H54 (cell line): ENCODE data around the gene CPA5.

ENCODE experiments used
- DNase-seq: peaks from one replicate; pipeline ENCODE4 v3.0.0; 2011; ENCODE audit warnings: low spot score, mixed read lengths; ENCODE audit not compliant: insufficient read length
- FAIRE-seq: peaks from 3 replicates; lab custom pipeline; 2011; peaks lifted over from hg19 to GRCh38; lab: Jason Lieb, UNC
- POLR2A ChIP-seq: IDR thresholded peaks from 2 replicates; pipeline ENCODE4 v1.6.1; 2011; ENCODE audit warnings: low read depth, mild to moderate bottlenecking, low read length

The CPA5 gene

DNA sequence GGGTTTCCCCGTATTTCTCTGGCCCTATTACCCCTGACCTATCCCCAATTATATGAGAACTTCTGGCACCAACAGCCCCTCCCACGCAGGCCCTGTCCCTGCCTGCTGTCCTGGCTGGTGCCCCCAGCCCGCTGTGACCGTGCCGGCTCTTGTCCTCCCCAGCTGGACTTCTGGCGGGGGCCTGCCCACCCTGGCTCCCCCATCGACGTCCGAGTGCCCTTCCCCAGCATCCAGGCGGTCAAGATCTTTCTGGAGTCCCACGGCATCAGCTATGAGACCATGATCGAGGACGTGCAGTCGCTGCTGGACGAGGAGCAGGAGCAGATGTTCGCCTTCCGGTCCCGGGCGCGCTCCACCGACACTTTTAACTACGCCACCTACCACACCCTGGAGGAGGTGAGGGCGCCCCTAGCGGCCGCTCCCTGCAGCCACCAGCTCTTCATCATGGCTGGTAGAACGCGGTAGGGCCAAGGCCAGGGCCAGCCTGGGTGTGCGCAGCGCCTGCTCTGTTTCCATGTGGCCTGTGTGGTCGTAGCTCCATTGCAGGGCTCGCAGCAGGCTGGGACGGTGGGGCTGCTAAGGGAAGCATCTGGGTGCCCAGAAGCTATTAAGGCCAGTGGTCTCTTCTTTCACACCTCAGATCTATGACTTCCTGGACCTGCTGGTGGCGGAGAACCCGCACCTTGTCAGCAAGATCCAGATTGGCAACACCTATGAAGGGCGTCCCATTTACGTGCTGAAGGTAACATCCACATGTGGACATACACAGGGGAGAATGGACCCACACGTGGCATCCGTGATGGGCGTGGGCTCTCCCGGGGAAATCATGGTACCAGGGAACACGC, 37.1 kb downstream of the CPA5 start:
- FAIRE-seq (no peak), DNase-seq (no peak)
- TF ChIP-seq POLR2A, result no peak

DNA sequence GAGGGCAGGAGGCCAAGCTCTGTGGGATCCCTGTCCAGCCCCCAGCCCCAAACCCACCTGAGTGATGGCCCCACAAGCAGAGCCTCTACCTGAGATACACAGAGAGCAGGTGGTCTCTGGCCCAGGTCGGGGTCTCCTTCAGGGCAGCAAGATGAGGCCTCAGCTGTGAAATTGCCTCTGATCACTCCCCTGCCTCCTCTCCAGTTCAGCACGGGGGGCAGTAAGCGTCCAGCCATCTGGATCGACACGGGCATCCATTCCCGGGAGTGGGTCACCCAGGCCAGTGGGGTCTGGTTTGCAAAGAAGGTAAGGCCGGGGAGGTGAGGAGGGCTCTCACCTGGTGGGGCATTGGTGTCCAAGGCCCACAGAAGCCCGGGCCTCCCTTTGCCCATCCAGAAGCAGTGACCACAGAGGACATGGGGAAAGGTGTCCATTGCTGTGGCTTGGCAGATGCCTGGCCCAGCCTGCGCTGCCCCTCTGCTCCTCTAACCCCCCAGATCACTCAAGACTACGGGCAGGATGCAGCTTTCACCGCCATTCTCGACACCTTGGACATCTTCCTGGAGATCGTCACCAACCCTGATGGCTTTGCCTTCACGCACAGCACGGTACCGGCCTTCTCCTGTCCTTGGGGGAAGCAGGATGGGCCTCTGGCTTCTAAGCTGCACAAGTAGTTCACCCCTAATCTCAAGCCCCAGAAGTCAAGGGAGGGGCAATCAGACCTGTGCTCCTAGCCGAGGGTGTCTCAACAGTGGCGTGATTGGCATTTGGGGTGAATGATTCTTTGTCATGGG, 38.8 kb downstream of the CPA5 start:
- TF ChIP-seq POLR2A, result no peak

DNA sequence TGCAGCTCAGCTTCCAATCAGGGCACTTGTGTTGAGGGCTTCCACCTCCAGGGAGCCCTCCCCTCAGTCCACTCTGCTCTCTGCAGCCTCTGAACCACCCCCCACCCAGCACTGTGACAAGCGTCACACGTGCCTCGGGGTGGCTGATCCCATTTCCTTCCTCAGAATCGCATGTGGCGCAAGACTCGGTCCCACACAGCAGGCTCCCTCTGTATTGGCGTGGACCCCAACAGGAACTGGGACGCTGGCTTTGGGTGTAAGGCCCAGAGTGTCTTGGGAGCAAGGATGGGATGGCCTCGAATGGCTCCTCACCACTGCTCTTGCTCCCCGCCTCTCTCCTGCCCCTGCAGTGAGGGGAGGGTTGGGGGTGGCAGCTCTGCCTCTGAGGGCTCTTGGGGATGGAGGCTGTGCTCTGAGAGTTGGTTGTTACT, 39.8 kb downstream of the CPA5 start:
- TF ChIP-seq POLR2A, result no peak

More for the DNA sequence above, 38.8 kb downstream of the CPA5 start:
- FAIRE-seq (no peak), DNase-seq (no peak)

DNA sequence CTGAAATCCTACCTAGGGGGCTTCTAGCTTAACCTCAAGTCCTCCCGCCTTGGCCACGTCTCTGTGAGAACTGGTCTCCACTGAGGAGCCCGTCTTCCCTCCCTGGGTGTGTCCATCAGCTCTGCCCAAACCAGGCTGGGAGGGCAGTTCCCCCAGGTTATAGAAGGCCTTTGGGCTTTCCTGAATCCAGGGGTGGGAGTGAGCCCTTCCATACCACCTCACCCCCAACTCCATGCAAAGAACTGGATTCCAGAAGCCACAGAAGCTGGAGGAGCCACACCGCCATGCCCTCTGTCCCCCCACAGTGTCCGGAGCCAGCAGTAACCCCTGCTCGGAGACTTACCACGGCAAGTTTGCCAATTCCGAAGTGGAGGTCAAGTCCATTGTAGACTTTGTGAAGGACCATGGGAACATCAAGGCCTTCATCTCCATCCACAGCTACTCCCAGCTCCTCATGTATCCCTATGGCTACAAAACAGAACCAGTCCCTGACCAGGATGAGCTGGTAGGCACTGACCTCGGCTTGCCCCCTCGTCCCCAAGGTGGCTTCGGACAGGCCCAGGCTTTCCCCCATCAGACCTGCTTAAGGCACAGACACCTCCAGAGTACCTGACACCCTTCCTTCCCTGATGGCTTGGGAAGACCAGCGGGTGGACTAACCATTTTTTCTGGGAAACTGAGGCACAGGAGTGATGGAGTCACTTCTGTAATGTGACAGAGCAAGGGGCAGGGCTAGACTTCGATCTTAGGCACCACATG, 40.4 kb downstream of the CPA5 start:
- FAIRE-seq, result no peak
- 0 out of 2 replicates have a peak, but pooled peaks have one; percentile 6 for TF ChIP-seq POLR2A

More for the DNA sequence above, 39.8 kb downstream of the CPA5 start:
- DNase-seq (no peak), FAIRE-seq (no peak)

DNA sequence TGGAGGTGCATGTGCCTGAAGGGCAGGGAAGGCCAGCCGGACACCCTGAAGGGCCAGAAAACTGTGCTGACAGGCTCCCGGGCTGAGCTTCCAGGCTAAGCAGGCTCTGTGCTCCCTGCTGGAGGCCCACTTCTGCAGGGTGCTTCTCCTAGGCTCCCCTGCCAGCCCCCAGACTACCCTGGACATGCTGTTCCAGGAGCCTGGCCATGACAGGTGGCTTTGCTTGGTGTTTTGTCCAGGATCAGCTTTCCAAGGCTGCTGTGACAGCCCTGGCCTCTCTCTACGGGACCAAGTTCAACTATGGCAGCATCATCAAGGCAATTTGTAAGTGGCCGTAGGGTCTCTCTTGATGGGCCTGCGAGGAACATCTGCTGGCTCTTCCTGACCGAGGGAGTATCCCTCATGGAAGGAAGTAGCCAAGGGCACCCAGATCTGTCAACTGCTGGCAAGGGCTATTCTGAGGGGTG, 41.0 kb downstream of the CPA5 start:
- TF ChIP-seq POLR2A, result no peak
- DNase-seq (no peak), FAIRE-seq (no peak)

More for the DNA sequence above, 40.4 kb downstream of the CPA5 start:
- no peak for DNase-seq

DNA sequence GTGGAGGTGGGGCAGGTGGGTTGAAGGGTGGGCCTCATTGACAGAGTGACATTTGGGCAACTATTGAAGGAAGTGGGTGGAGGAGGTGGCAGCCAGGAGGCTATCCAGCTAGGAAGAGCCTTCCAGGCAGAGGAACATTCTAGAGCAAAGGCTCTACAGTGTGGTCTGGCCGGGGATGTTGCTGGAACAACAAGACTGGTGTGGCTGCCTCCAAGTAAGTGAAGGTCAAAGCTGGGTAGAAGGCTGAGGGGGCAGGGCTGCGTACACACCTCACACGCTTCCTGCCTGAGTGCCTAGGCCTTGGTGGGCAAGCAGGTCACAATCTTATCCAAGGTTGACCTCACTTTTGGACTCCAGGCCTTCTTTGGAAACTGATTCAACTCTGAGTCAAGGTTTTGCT, 42.3 kb downstream of the CPA5 start:
- TF ChIP-seq POLR2A, result no peak
- FAIRE-seq, result no peak
- DNase-seq, result no peak

DNA sequence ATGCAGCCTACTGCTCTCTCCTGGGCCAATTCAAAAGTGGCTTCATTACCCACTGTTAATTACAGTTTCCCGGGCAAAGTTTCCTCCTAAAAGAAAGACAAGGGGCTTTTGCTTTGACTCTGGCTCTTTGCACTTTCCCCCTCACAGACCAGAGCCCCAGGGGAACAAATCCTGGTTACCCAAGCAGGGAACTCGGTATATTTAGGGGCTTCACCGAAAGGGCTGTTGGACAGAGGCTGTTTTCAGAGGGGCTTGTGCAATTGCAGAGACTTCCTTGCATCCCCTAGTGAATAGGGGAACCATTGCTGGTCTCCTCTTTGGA, 42.7 kb downstream of the CPA5 start:
- no peak for TF ChIP-seq POLR2A
- DNase-seq, result no peak
- FAIRE-seq, result no peak

DNA sequence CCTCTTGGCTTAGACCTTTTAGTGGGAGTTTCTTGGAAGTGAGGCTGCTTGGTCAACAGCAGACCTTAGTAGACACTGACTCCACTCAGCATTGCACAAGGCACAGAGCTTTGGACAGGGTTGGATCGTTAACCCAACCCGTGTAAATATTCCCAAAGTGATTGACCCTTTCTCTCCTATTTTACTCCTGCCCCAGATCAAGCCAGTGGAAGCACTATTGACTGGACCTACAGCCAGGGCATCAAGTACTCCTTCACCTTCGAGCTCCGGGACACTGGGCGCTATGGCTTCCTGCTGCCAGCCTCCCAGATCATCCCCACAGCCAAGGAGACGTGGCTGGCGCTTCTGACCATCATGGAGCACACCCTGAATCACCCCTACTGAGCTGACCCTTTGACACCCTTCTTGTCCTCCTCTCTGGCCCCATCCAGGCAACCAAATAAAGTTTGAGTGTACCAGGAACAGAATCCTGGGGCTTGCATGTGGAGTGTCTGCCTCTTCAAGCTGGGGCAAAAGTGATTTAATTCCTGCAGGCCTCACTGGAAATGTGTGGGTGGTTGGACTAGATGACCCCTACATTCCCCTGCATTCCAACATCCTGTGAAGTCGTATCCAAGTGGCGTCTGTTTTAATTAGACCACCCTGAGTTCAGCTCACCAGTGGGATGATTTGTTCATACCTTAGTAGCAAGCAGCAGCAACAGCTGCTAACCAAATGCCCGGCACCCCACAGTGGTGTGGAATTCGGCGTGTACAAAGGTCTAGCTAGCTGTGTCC, 43.2 kb downstream of the CPA5 start:
- no peak for TF ChIP-seq POLR2A
- no peak for FAIRE-seq

DNA sequence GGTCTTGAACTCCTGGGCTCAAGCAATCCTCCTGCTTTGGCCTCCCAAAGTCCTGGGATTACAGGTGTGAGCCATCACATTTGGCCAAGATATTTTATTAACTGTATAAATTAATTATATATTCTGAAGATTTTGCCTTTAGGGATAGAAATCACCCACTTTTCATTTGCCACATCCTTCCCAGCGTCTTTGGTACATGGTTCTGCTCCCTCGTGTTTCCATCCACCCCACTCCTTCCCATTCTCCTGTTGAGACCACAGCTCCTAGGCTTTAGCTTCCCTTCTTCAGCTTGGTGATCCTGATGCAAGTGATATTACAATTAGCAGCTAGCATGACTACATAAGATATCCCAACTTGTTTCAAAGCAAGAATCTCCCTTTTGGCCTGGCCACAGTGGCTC, 44.1 kb downstream of the CPA5 start:
- FAIRE-seq (no peak), DNase-seq (no peak)
- no peak for TF ChIP-seq POLR2A

More for the DNA sequence above, 43.2 kb downstream of the CPA5 start:
- no peak for DNase-seq

DNA sequence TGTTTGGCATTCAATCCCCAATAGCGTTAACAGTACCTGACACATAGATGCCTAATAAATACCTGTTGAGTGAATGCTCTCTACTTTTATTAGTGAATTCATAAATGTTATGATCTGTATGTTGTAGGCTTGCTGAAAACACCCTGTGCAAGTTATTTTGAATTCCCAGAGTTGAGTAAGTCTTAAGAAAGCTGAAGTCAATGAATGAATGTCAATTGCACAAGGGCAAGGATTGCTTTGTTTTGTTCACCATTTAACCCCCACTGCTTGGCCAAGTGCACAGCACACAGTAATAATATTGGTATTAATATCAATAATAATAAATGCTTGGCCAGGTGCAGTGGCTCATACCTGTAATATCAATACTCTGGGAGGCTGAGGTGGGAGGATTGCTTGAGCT, 45.9 kb downstream of the CPA5 start:
- no peak for TF ChIP-seq POLR2A
- no peak for DNase-seq
- FAIRE-seq, result no peak

DNA sequence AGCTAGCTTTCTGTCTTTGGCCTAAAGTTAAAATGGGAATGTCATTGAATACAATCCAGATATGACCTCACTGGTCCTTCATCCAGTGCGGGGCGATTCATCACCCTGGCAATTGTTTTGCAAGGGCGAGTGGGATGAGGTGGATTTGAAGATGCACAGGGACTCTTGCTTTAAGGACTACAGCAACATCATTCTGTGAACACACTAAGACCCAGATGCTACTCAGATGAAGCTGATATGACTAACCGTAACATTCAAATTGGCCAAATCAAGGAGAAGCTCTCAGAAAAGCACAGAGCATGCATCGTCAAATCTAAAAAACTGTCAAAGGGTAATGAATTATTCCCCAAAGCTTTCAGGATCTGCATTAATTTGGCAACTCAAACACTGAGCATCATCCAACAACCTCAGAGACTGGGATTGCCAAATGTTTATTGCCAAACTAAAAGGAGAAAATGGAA, 48.5 kb downstream of the CPA5 start:
- TF ChIP-seq POLR2A, result no peak
- FAIRE-seq, result peak; percentile 15

DNA sequence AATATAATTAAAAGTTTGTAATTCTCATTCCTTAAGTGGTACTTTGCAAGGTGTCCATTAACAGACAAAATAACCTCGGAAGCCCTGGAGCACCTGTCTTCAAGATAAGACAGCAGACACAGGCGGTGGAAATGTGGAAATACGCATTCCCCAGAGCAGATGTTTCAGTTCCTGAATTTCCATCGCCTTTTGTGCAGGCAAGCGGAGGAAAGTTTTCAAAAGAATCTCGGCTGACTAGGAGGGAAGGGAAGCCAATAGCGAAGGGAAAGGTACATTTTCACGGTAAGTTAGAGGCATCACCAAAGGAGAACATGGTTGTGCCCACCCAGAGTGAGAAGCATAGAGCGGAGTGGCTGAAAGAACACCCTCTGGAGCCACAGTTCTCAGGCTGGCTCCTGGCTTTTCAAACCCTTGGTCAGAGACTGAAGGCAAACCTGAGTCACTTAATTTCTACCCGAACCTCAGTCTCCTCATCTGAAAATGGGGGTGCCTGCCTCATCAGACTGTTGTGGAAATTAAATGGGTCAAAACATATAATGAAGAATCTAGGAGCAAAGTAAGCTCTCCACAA, 49.3 kb downstream of the CPA5 start:
- FAIRE-seq, result no peak
- no peak for DNase-seq

More for the DNA sequence above, 48.5 kb downstream of the CPA5 start:
- no peak for DNase-seq

DNA sequence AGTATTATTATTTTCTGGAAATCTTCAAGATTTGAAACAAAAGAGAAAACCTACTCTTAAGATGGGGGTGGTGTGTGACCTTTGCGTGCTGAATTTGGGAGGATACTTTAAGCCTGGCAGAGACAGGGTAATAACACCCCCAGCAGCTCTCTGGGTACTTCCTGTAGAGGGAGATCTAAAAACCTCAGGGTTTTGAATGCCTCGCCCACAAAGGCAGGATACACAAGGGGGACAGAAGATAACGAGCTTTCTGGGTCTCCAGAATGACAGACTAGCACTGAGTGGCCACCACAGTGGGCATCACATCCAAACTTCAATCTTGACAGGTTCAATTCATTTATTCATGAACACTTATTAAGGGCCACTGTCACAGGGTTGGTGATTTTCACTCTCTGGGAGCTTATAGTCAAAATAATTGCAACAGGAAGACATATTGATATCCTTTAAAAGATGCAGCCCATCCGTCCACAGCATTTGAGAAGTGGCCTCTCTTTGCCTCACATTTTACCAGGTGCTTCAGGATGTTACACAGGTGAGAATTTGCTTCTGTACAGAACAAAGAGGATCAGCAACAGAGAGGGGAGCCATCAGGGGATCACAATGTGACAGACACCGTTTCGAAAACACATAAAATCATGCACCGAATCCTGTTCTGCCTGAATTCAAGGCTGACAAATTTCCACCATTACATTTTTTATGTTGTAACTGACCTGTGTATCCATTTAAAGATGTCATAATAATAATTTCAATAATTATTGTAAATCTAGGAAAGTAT, 50.0 kb downstream of the CPA5 start:
- TF ChIP-seq POLR2A, result no peak
- no peak for DNase-seq
- FAIRE-seq, result no peak

More for the DNA sequence above, 49.3 kb downstream of the CPA5 start:
- TF ChIP-seq POLR2A, result no peak
